SK-N-SH (cell line): ENCODE measurements around the gene PRMT2. TPM values are rescaled to one million over a fixed set of nuclear protein-coding genes. Genes with fewer than 3 reads are reported as not detected.

Experiments used
- CTCF ChIA-PET: fragments of 300-600, 350-600 bp; formaldehyde crosslinking; extraction: SDS; loops from one replicate; lab custom pipeline; 2021; lab: Yijun Ruan, JAX
- POLR2A ChIA-PET: fragments of 350-600 bp; sonication (Branson Sonifier 250); formaldehyde crosslinking; extraction: SDS; loops from one replicate; lab custom pipeline; 2020; ENCODE audit warnings: antibody characterized with exemption, inconsistent platforms; lab: Yijun Ruan, JAX
- DNase-seq: peaks from one replicate; pipeline ENCODE4 v3.0.0; 2012
- H2AFZ ChIP-seq: fragments of 200-600 bp; sonication (generic); 2 replicates; pipeline ENCODE4 v1.8.1; 2016; ENCODE audit warnings: antibody characterized with exemption, mild to moderate bottlenecking, low read depth
- H3F3A ChIP-seq: fragments of 200-600 bp; sonication (generic); replicated peaks from 2 replicates; pipeline ENCODE3; 2016; ENCODE audit warnings: antibody characterized with exemption, mild to moderate bottlenecking; ENCODE audit not compliant: insufficient read depth
- H3K27ac ChIP-seq, 2 experiments: fragments of 200-500 bp in 1 of 2; fragments of 200-600 bp in 1 of 2; sonication (Bioruptor generic) in 1 of 2; sonication (generic), shearing (Covaris generic) in 1 of 2; 2 replicates each; pipeline versions ENCODE4 v1.5.1 to v1.6.1; 2014 to 2016; ENCODE audit warnings: low read depth in 2 of 2, inconsistent platforms in 1 of 2, low read length in 1 of 2, mild to moderate bottlenecking in 1 of 2, mixed read lengths in 1 of 2
- H3K27me3 ChIP-seq: fragments of 200-600 bp; sonication (generic), shearing (Covaris generic); 2 replicates; pipeline ENCODE4 v1.6.1; 2016; ENCODE audit warnings: mixed run types; ENCODE audit not compliant: insufficient read depth
- H3K36me3 ChIP-seq, 2 experiments: fragments of 200-500 bp in 1 of 2; fragments of 200-600 bp in 1 of 2; sonication (Bioruptor generic) in 1 of 2; sonication (generic) in 1 of 2; replicated peaks in 1 of 2; 2 replicates each; pipeline versions ENCODE3 to v1.5.1; 2014 to 2016; ENCODE audit warnings: low read length in 1 of 2, mild to moderate bottlenecking in 1 of 2; ENCODE audit not compliant: insufficient read depth in 2 of 2, control insufficient read depth in 1 of 2
- H3K4me1 ChIP-seq, 2 experiments: fragments of 200-500 bp in 1 of 2; fragments of 200-600 bp in 1 of 2; sonication (Bioruptor generic) in 1 of 2; sonication (generic), shearing (Covaris generic) in 1 of 2; 2 replicates each; pipeline versions ENCODE4 v1.5.1 to v1.6.1; 2014 to 2016; ENCODE audit warnings: low read depth in 1 of 2, low read length in 1 of 2, mixed run types in 1 of 2; ENCODE audit not compliant: insufficient read depth in 2 of 2, control insufficient read depth in 1 of 2
- H3K4me2 ChIP-seq: fragments of 200-600 bp; sonication (generic), shearing (Covaris generic); 2 replicates; pipeline ENCODE4 v1.6.1; 2017; ENCODE audit warnings: mixed run types
- H3K4me3 ChIP-seq, 2 experiments: fragments of 200-500 bp in 1 of 2; fragments of 200-600 bp in 1 of 2; sonication (Bioruptor generic) in 1 of 2; sonication (generic), shearing (Covaris generic) in 1 of 2; 2 replicates each; pipeline versions ENCODE4 v1.5.1 to v1.8.1; 2014 to 2016; ENCODE audit warnings: low read depth in 2 of 2, inconsistent platforms in 1 of 2, low read length in 1 of 2, mild to moderate bottlenecking in 1 of 2, mixed read lengths in 1 of 2, moderate library complexity in 1 of 2
- H3K79me2 ChIP-seq: fragments of 200-600 bp; sonication (generic); 2 replicates; pipeline ENCODE4 v1.8.1; 2017; ENCODE audit warnings: mild to moderate bottlenecking; ENCODE audit not compliant: insufficient read depth
- H3K9ac ChIP-seq: fragments of 200-600 bp; sonication (generic); 2 replicates; pipeline ENCODE4 v1.6.1; 2017; ENCODE audit warnings: mixed run types
- H3K9me2 ChIP-seq: fragments of 200-600 bp; sonication (generic); 2 replicates; pipeline ENCODE4 v1.6.1; 2017; ENCODE audit warnings: mixed run types
- H3K9me3 ChIP-seq: fragments of 200-600 bp; sonication (generic); 2 replicates; pipeline ENCODE4 v1.6.1; 2017; ENCODE audit warnings: mixed run types, mild to moderate bottlenecking, moderate library complexity
- H4K20me1 ChIP-seq: fragments of 200-600 bp; sonication (generic); 2 replicates; pipeline ENCODE4 v1.6.1; 2017; ENCODE audit warnings: mild to moderate bottlenecking, mixed run types; ENCODE audit not compliant: insufficient read depth
- CTCF ChIP-seq: fragments of 200-600 bp; sonication (generic); IDR thresholded peaks from 2 replicates; pipeline ENCODE4 v1.6.1; 2017; ENCODE audit warnings: antibody characterized with exemption, mild to moderate bottlenecking, moderate library complexity
- FOSL2 ChIP-seq: IDR thresholded peaks from 2 replicates; pipeline ENCODE4 v1.4.0; 2012; ENCODE audit warnings: low read depth, mild to moderate bottlenecking, moderate library complexity, borderline replicate concordance
- GABPA ChIP-seq: IDR thresholded peaks from 2 replicates; pipeline ENCODE4 v1.4.0; 2012; ENCODE audit warnings: low read depth, mild to moderate bottlenecking
- JUND ChIP-seq: IDR thresholded peaks from 2 replicates; pipeline ENCODE4 v1.4.0; 2012
- MXI1 ChIP-seq: IDR thresholded peaks from 2 replicates; pipeline ENCODE4 v1.6.1; 2012; ENCODE audit warnings: mild to moderate bottlenecking, low read depth, low read length, improper control_type of control experiment
- NFIC ChIP-seq: IDR thresholded peaks from 2 replicates; pipeline ENCODE4 v1.4.0; 2012; ENCODE audit warnings: borderline replicate concordance
- PBX3 ChIP-seq: IDR thresholded peaks from 2 replicates; pipeline ENCODE4; 2012
- RAD21 ChIP-seq: IDR thresholded peaks from 2 replicates; pipeline ENCODE4 v1.6.1; 2012; ENCODE audit warnings: mild to moderate bottlenecking, low read length
- RCOR1 ChIP-seq: fragments of 150-350 bp; IDR thresholded peaks from 2 replicates; pipeline ENCODE4 v1.6.1; 2017; ENCODE audit warnings: antibody characterized with exemption, low read length
- REST ChIP-seq: IDR thresholded peaks from 2 replicates; pipeline ENCODE4 v1.6.1; 2012; ENCODE audit warnings: mild to moderate bottlenecking, low read depth, low read length, moderate library complexity
- RFX5 ChIP-seq: IDR thresholded peaks from 2 replicates; pipeline ENCODE4 v1.6.1; 2012; ENCODE audit warnings: mild to moderate bottlenecking, improper control_type of control experiment, low read length
- SMC3 ChIP-seq: IDR thresholded peaks from 2 replicates; pipeline ENCODE4 v1.6.1; 2012; ENCODE audit warnings: low read depth, low read length, improper control_type of control experiment
- TAF1 ChIP-seq: IDR thresholded peaks from 2 replicates; pipeline ENCODE4 v1.6.1; 2012; ENCODE audit warnings: low read depth, mild to moderate bottlenecking, low read length, moderate library complexity, borderline replicate concordance
- TEAD4 ChIP-seq: IDR thresholded peaks from 2 replicates; pipeline ENCODE4 v1.4.0; 2012; ENCODE audit warnings: mild to moderate bottlenecking, borderline replicate concordance; ENCODE audit not compliant: insufficient read depth
- YY1 ChIP-seq: IDR thresholded peaks from 2 replicates; pipeline ENCODE4 v1.4.0; 2012; ENCODE audit warnings: low read depth, mild to moderate bottlenecking
- ZBTB33 ChIP-seq: IDR thresholded peaks from 2 replicates; pipeline ENCODE4 v1.4.0; 2012; ENCODE audit warnings: low read depth, borderline replicate concordance
- WGBS: methylation state at CpG from one replicate; pipeline ENCODE4 v1.1.6; 2017; ENCODE audit warnings: low lambda C conversion rate; 5-methylcytosine and 5-hydroxymethylcytosine counted together
- polyA plus RNA-seq, 3 experiments: library from polyadenylated mRNA; depleted of rRNA; stranded (reverse); fragments of >200 nt; gene quantifications; 2 replicates each; pipeline ENCODE4 v1.2.3, GENCODE V29; 2012

Gene PRMT2
- polyA plus RNA-seq, 1 of the 3 experiments (the other 2 are of a cell fraction): 278 TPM

- no peaks in the 10 kb centered on the region for H3K9me2 ChIP-seq
- ChIA-PET CTCF (no interaction called here), POLR2A (no interaction called here)
- TF ChIP-seq RCOR1 (no peak), RFX5 (no peak), TAF1 (no peak), SMC3 (no peak), YY1 (no peak), NFIC (no peak), PBX3 (no peak), REST (no peak), TEAD4 (no peak), GABPA (no peak), MXI1 (no peak), ZBTB33 (no peak), RAD21 (no peak), JUND (no peak), FOSL2 (no peak), CTCF (no peak)
- H3K27me3 ChIP-seq: no peaks in the 10 kb centered on the region
- no peak overlapping the region for H3K4me3 ChIP-seq
- H2AFZ ChIP-seq: no peak overlapping the region
- H3K4me1 ChIP-seq: peaks cover 8 to 9% of the 10 kb centered on the region in 2 experiments; a peak in 2 of 4 replicates
- no peak for DNase-seq
- H4K20me1 ChIP-seq: peaks cover 29% of the 10 kb centered on the region
- H3K79me2 ChIP-seq: peaks cover 77% of the 10 kb centered on the region
- WGBS: 87% methylated on average over 8 of the region's 8 CpGs
- no peaks in the 10 kb centered on the region for H3K9me3 ChIP-seq
- H3K9ac ChIP-seq: no peak overlapping the region
- H3K27ac ChIP-seq: no peak overlapping the region
- H3F3A ChIP-seq: peaks cover 17% of the 10 kb centered on the region
- H3K4me2 ChIP-seq: no peak overlapping the region
- H3K36me3 ChIP-seq: peaks cover 53 to 74% of the 10 kb centered on the region in 2 experiments
Observed at GRCh38 chr21:46641656-46642055, 6.2 kb downstream of the PRMT2 start.
